ENCODE measurements around the gene PRKG1.

DNA sequence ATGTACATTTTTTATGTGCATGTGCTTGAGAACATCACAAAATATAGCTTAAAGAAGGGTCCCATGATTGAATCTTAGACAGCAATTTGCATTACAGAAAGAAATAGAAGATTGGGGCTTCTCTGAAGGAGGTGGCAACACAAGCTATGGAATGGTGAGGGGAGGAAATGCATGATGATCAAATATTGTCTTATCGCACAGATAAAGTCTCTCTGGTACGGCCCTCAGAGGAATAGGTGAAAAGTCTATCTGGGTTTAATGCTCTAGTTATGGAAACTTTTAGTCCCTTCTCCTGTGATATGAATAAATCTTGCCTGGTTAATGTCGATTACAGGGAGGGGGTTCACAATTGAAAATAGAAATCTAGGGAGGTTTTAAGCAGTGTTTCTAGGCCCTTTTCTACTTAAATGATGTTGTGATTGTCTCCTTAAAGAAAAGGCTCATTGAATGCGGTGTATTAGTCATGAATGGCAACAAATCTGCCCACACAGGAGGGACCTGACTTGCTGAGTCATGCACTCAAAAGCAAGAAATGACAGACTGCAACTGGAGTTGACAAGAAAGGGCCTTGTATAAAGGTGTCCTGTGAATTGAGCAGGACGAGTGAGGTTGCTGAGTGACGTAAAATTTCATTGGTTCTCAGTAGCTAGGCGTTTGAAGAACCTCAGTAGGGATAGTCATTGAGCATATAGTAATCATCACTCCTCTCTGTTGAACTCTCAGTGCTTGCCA is 758.5 kb downstream of the PRKG1 start:
- TF ChIP-seq, protein P1, sequence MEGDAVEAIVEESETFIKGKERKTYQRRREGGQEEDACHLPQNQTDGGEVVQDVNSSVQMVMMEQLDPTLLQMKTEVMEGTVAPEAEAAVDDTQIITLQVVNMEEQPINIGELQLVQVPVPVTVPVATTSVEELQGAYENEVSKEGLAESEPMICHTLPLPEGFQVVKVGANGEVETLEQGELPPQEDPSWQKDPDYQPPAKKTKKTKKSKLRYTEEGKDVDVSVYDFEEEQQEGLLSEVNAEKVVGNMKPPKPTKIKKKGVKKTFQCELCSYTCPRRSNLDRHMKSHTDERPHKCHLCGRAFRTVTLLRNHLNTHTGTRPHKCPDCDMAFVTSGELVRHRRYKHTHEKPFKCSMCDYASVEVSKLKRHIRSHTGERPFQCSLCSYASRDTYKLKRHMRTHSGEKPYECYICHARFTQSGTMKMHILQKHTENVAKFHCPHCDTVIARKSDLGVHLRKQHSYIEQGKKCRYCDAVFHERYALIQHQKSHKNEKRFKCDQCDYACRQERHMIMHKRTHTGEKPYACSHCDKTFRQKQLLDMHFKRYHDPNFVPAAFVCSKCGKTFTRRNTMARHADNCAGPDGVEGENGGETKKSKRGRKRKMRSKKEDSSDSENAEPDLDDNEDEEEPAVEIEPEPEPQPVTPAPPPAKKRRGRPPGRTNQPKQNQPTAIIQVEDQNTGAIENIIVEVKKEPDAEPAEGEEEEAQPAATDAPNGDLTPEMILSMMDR (optimal IDR thresholded peaks at IDR 0.05 in 1 of 3, IDR thresholded peaks at IDR 0.05 in 1 of 3, conservative IDR thresholded peaks at IDR 0.05 in 1 of 3; ENCODE audit: extremely low read depth in 1 of 3, insufficient read depth in 2 of 3, low read length in 3 of 3), result no peak
- no peak for TF ChIP-seq EZH2 (IDR thresholded peaks at IDR 0.05; ENCODE audit: low read length)

Data from keratinocyte (primary cell).